HG03342 (cell line): ENCODE results near the gene ZNF160.

ENCODE experiments used
- ATAC-seq: cut with Tn5 transposase; IDR thresholded peaks from one replicate; pipeline ENCODE4 v1.9.1; 2021; ENCODE audit warnings: mild to moderate bottlenecking, moderate library complexity; ENCODE audit not compliant: unreplicated experiment

ZNF160 gene

GRCh38 chr19:53094754-53095575, 8.3 kb downstream of the ZNF160 start:
- ATAC-seq, result no peak

DNA sequence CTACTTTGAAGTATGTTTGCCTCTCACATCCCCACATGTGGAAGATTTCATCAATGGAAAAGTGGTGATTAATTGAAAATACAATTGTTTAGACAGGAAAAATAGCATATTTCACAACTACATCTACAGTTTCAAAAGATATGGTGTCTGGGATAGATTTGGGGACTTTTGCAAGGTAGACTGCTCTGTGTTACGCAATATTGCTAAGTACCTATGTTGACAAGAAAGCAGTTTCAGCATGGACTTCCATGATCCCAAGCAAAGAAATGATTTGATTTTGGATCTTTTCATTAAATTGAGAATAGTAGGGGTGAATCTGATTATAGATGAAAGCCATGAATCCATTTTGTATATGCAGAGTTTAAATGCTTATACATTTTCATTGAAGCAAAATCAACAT, 10.5 kb downstream of the ZNF160 start:
- no peak for ATAC-seq

DNA sequence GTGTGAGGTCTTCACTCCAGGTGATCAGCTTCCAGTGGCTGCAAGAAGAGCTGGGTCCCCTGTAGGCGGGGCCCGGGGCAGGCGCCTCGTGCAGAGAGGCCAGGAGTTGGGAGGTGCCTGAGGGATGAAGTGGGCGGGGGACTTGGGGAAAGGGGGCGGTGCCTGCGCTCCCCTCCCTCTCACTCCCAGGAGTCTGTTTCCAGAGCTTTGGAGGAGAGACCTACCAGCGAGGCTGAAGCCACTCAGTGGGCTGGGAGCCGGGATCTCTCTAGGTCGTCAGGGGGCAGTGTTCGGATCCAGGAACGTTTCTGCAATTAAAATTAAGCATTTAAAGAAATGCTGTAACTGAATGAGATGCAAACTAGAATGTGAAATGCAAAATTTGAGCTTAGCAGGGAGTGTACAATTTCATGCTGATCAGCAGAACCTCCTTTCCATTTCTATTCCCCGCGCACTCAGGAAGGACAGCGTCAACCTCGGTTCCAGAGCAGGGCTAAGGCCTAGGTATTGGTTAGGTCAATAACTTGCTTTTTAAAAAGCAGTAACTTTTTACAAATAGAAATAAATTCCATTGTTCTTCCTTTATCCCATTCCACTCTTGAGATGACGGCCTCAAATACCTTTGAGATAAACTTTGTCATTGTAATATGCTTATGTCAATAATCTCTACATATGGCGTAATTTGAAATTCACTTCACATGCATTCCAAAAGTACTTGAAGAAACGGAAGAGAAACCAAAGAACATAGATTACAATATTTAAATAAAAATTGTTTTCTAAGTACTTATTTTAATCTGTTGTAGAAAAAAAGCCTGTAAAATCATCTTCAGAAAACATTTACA, 11.6 kb downstream of the ZNF160 start:
- ATAC-seq, result no peak

- no peak for ATAC-seq
Measured at GRCh38 chr19:53088091-53088490, 15.1 kb downstream of the ZNF160 start.

- ATAC-seq, result no peak
Measured at GRCh38 chr19:53086949-53087348, 16.3 kb downstream of the ZNF160 start.

DNA sequence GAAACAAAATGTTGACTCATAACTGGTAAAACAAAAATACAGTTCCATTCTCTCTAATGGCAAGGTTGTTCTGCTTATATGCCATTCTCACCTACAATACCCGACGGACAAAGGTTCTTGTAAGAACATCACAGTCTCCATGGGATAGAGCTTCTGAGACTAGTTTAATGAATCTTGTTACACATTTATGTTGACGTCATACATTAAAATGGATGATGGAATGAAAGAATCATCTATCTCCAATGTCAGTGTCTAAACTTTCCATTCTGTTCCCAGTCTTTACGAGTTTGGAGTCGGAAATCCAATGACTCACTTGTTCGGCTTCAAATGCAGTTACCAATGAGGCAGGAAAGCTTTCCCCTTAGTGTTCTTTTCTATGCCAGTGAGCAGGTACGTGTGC, 17.7 kb downstream of the ZNF160 start:
- no peak for ATAC-seq

DNA sequence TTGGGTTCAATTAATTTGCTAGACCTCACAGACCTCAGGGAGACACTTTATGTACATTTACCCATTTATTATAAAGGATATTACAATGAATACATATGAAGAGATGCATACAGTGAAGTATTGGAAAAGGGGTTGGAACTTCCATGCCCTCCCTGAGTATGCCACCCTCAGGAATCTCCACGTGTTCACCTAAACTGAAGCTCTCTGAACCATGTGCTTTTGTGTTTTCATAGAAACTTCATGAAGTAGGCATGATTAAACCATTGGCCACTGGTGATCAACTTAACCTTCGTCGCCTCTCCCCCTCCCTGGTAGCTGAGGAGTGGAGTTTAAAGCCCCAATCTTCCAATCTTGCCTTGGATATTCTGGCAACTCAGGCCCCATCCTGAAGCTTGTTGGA, 20.3 kb downstream of the ZNF160 start:
- ATAC-seq, result no peak

DNA sequence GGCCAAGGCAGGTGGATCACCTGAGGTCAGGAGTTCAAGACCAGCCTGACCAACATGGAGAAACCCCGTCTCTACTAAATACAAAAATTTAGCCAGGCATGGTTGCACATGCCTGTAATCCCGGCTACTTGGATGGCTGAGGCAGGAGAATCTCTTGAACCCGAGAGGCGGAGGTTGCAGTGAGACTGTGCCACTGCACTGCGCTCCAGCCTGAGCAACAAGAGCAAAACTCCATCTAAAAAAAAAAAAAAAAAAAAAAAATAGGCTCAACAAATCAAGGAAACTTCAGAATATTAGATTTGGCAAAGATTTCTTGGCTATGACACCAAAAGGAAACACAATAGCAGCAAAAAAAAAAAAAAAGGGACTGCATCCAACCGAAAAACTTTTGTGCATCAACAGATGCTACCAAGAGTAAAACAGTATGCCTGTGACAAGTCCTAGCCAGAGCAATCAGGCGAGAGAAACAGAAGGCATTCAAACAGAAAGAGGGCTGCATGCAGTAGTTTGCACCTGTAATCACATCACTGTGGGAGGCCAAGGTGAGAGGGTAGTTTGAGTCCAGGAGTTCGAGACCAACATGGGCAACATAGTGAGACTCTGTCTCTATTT, 23.8 kb downstream of the ZNF160 start:
- no peak for ATAC-seq

DNA sequence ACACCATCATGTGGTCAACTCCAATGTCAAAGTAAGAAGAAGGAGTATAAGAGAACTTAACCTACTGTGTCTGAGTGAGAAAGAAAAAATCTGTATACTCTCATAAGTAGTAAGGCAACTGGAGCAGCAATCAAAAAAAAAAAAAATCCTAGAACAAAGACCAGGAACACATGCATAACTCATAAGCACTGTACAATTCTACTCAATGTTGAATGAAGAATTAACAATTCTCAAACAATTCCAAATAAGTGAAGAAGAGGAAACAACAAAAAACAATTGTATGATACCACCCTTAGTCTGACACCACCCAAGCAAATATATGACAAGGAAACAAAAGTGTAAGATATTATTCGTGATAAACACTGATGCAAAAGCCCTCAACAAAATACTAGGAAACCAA, 24.6 kb downstream of the ZNF160 start:
- no peak for ATAC-seq

DNA sequence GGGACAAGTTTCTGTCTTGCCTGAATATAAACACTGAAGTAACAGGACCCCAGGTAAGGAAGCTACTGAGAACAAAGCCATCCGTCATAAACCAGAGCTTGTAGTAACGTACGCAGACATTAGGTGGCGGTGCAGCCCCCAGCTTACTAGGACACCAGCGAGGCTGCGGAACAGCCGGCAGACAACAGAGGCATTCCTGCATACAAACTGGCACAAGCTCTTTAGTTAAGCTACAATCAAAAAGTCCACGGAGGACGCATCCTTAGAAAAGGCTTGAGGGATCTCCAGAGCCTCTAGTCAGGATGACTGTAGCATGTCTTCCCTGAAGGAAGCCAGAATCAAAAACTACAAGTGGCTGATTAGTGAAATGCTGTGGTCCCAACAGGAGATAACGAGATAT, 26.2 kb downstream of the ZNF160 start:
- ATAC-seq, result no peak

- no peak for ATAC-seq
Measured at GRCh38 chr19:53068834-53069233, 34.4 kb downstream of the ZNF160 start.

DNA sequence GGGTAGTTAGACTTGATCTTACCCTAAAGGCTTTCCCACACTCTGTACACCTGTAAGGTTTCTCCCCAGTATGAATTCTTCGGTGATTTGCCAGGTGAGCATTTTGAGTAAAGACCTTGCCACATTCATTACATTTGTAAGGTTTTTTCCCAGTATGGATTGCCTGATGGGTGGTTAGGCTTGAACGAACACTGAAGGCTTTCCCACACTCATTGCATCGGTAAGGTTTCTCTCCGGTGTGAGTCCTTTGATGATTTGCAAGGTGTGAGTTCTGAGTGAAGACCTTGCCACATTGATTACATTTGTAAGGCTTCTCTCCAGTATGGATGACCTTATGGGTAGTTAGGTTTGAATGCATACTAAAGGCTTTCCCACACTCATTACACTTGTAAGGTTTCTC, 35.0 kb downstream of the ZNF160 start:
- no peak for ATAC-seq

DNA sequence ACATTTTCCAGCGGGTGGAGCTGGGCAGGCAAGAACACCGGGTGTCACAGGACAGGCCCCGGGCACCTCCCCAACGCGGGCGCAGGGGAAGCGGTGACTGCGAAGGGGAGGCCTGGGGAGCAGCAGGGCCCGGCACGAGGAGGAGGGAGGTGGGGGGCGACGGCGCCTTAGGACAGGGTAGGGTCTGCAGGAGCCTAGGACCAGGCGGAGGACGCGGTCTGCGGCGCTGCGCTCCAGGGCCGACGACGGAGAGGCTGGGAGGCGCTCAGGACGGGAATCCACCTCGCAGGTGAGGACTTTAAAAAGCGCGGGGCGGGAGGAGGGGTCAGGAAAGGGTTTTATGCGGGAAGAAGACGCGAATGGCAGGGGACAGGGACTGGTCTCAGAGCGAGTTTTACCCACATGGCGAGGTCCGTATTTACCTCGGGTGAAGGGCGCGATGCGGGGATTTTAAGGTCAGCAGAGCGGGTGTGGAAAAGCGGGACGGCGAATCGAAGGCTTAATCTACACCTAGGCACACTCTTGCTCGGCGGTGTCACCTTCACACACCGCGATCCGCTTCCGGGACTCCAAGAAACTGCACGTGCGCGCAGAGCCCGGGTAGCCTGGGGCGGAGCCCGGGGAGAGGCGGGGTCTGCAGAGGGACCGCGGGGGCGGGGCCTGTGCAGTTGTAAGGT, 45.2 kb downstream of the ZNF160 start:
- no peak for ATAC-seq

DNA sequence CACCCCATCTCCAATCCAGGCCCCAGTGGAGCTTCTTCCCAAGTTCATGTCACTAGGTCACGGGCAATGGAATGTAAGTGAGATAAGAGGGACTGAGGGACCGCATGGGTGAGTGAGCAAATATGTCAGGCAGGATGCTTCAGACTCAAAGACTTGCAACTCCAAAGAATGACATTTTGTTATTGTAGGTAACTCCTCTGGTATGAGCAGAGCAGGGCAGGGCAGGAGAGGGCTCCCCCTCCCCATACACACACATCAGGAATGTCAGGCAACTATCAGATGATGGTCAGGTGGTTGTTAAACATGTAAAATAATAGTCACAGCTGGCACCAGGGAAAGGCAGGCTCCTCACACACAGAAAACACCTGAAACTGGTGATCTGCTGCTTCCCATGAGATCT, 48.1 kb downstream of the ZNF160 start:
- ATAC-seq, result no peak

GRCh38 chr19:53047379-53047778, 55.8 kb downstream of the ZNF160 start:
- ATAC-seq, result no peak

GRCh38 chr19:53045536-53045935, 57.7 kb downstream of the ZNF160 start:
- no peak for ATAC-seq

DNA sequence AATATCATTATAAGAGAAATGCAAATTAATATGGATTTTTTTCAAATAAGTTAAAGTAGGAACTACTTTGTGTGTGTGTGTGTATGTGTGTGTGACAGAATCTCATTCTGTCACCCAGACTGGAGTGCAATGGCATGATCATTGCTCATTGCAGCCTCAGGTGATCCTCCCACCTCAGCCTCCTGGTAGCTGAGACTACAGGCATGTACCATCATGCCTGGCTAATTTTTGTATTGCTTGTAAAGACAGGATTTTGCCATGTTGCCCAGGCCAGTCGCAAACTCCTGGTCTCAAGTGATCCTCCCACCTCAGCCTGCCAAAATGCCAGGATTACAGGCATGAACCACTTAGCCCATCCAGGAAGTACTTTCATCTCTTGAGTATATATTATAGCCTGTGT, 61.9 kb downstream of the ZNF160 start:
- ATAC-seq, result no peak

DNA sequence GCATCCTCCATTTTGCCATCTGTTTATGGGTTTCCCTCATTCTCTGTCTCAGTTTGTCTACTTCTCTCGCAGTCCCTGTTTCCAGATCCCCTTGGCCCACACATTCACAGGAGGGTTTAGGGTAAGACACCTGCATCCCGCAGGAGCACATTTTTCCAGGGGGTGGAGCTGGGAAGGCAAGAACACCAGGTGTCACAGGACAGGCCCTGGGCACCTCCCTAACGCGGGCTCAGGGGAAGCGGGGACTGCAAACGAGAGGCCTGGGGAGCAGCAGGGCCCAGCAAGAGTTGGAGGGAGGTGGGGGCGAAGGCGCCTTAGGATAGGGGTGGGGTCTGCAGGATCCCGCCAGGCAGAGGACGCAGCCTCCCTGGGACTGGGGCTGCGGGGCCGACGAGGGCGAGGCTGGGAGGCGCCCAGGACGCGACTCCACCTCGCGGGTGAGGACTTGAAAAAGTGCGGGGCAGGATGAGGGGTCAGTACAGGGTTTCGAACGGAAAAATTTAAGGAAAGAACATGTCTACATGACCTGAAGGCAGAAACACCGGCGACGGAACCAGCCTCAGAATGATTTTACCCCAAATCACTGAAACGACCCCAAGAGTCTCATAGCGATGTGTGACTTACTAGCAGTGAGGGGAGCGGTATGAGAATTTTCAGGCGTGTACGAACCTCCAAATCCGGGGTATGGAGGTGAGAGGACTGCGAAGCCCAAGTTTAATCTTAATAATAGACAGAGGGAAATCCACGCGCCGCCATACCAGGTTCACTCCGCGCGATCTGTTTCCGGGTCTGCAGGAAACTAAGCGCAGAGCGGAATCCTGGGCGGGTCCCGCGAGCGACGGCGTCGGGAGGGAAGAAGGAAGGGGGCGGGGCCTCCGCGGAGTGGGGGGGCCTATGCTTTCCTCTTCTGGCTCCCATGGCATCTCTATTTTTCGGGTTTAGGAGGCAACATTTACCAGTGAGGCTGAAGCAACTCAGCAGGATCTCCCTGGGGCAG, 65.8 kb downstream of the ZNF160 start:
- ATAC-seq, result no peak

DNA sequence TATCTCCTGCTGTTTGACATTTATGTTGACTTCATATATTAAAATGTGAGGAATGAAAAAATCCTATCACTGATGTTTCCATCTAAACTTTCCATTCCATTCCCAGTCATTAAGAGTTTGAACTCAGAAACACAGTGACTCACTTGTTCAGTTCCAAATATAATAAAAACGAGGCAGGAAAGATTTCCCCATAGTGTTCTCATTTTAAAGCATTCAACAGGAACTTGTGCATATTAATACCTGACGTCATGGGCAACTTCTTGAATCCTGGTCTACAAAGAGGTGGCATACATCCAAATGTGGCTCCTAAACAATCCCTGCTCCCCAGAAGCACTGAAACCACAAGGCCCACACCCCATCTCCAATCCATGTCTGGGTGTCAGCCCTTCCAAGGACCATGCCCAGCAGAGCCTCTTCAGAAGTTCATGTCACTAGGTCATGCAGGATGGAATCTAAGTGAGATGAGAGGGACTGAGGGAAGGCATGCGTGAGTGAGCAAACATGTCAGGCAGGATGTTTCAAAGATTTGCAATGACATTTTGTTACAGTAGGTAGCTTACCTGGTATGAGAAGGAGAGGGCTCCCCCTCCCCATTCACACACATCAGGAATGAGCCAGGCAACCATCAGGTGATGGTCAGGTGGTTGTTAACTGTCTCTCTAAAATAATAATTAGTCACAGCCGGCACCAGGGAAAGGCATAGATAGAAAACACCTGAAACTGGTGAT, 68.1 kb downstream of the ZNF160 start:
- ATAC-seq, result no peak
